IMR-90 (cell line): ENCODE data around the gene C14orf180. TPM values are rescaled to one million over a fixed set of nuclear protein-coding genes. Genes with fewer than 3 reads are reported as not detected.
"Not testable (repeated sequence)": the region's sequence is repeated elsewhere in the genome, so short reads cannot be mapped to it uniquely, and the experiment has no call there.

ENCODE experiments used
- ATAC-seq: fragments of 200-7000 bp; cut with Tn5 transposase; 2 replicates; pipeline ENCODE4 v1.9.1; 2020; ENCODE audit warnings: low read depth, mild to moderate bottlenecking, moderate library complexity
- BruUV-seq: library from RNA; stranded (reverse); fragments of 400-500 nt; replicated peaks from 2 replicates; lab custom pipeline; 2021; lab: Mats Ljungman, UMichigan
- CTCF ChIA-PET: fragments of 300-600 bp; formaldehyde crosslinking; extraction: SDS; loops from one replicate; lab custom pipeline; 2021; ENCODE audit warnings: antibody characterized with exemption; lab: Yijun Ruan, JAX
- POLR2A ChIA-PET: fragments of 300-600 bp; sonication (Branson Sonifier 250); formaldehyde crosslinking; loops from one replicate; lab custom pipeline; 2022; ENCODE audit warnings: antibody characterized with exemption; ENCODE audit not compliant: unreplicated experiment; lab: Charles Lee
- DNase-seq: peaks from one replicate; pipeline ENCODE4 v3.0.0; 2013
- H2AFZ ChIP-seq: replicated peaks from 2 replicates; pipeline ENCODE3; 2013; ENCODE audit warnings: low read length, mild to moderate bottlenecking; ENCODE audit not compliant: poor library complexity
- H2AK5ac ChIP-seq: 2 replicates; pipeline ENCODE4 v1.6.1; 2013; ENCODE audit warnings: low read depth, low read length, inconsistent platforms
- H2AK9ac ChIP-seq: replicated peaks from 2 replicates; pipeline ENCODE3; 2013; ENCODE audit warnings: mild to moderate bottlenecking, low read depth, low read length, moderate library complexity; ENCODE audit not compliant: poor library complexity
- H2BK120ac ChIP-seq: 2 replicates; pipeline ENCODE4 v1.6.1; 2013; ENCODE audit warnings: low read depth, low read length, inconsistent platforms
- H2BK15ac ChIP-seq: 3 replicates; pipeline ENCODE4 v1.6.1; 2013; ENCODE audit warnings: low read depth, low read length, inconsistent platforms
- H2BK20ac ChIP-seq: 2 replicates; pipeline ENCODE4 v1.6.1; 2013; ENCODE audit warnings: low read depth, mild to moderate bottlenecking, inconsistent platforms, low read length, moderate library complexity
- H2BK5ac ChIP-seq: 2 replicates; pipeline ENCODE4 v1.6.1; 2013; ENCODE audit warnings: mild to moderate bottlenecking, low read depth, low read length, inconsistent platforms; ENCODE audit not compliant: poor library complexity, severe bottlenecking
- H3K14ac ChIP-seq: replicated peaks from 2 replicates; pipeline ENCODE4 v1.6.1; 2013; ENCODE audit warnings: low read depth, low read length, inconsistent platforms
- H3K18ac ChIP-seq: 2 replicates; pipeline ENCODE4 v1.6.1; 2013; ENCODE audit warnings: low read depth, low read length, control low read depth
- H3K23ac ChIP-seq: 2 replicates; pipeline ENCODE4 v1.6.1; 2013; ENCODE audit warnings: low read depth, low read length, inconsistent platforms
- H3K27ac ChIP-seq: 2 replicates; pipeline ENCODE4 v1.5.1; 2013; ENCODE audit warnings: mild to moderate bottlenecking, control low read depth, low read length; ENCODE audit not compliant: insufficient read depth
- H3K27me3 ChIP-seq: 2 replicates; pipeline ENCODE4 v1.6.1; 2013; ENCODE audit warnings: low read length; ENCODE audit not compliant: control insufficient read depth, insufficient read depth
- H3K36me3 ChIP-seq: 2 replicates; pipeline ENCODE4 v1.6.1; 2013; ENCODE audit warnings: low read length, mixed read lengths; ENCODE audit not compliant: control insufficient read depth, insufficient read depth
- H3K4ac ChIP-seq: 2 replicates; pipeline ENCODE4 v1.6.1; 2013; ENCODE audit warnings: low read depth, low read length, inconsistent platforms
- H3K4me1 ChIP-seq: 2 replicates; pipeline ENCODE4 v1.6.1; 2013; ENCODE audit warnings: low read length, mixed read lengths; ENCODE audit not compliant: control insufficient read depth, insufficient read depth
- H3K4me2 ChIP-seq: 2 replicates; pipeline ENCODE4 v1.6.1; 2013; ENCODE audit warnings: low read depth, mild to moderate bottlenecking, control low read depth, low read length, moderate library complexity
- H3K4me3 ChIP-seq: 2 replicates; pipeline ENCODE4 v1.5.1; 2013; ENCODE audit warnings: low read depth, mild to moderate bottlenecking, control low read depth, low read length, moderate library complexity; ENCODE audit not compliant: insufficient read depth
- H3K56ac ChIP-seq: 2 replicates; pipeline ENCODE4 v1.6.1; 2013; ENCODE audit warnings: low read length, inconsistent platforms; ENCODE audit not compliant: insufficient read depth; ENCODE audit errors: extremely low read depth
- H3K79me1 ChIP-seq, 2 experiments: 2 replicates each; pipeline ENCODE4 v1.6.1; 2013; ENCODE audit warnings: low read length in 2 of 2, inconsistent platforms in 1 of 2, low read depth in 1 of 2
- H3K9ac ChIP-seq: 2 replicates; pipeline ENCODE4 v1.6.1; 2013; ENCODE audit warnings: low read depth, low read length, control low read depth
- H3K9me1 ChIP-seq: 2 replicates; pipeline ENCODE4 v1.6.1; 2013; ENCODE audit warnings: low read length, inconsistent platforms; ENCODE audit not compliant: insufficient read depth
- H3K9me3 ChIP-seq: 2 replicates; pipeline ENCODE4 v1.6.1; 2013; ENCODE audit warnings: low read length; ENCODE audit not compliant: control insufficient read depth, insufficient read depth
- H4K20me1 ChIP-seq: 2 replicates; pipeline ENCODE4 v1.6.1; 2013; ENCODE audit warnings: low read length, inconsistent platforms; ENCODE audit not compliant: insufficient read depth
- H4K5ac ChIP-seq: 2 replicates; pipeline ENCODE4 v1.6.1; 2013; ENCODE audit warnings: mild to moderate bottlenecking, low read depth, low read length, control low read depth
- H4K8ac ChIP-seq, 2 experiments: 2 replicates each; pipeline ENCODE4 v1.6.1; 2013; ENCODE audit warnings: low read depth in 2 of 2, low read length in 2 of 2, control low read depth in 1 of 2, inconsistent platforms in 1 of 2
- H4K91ac ChIP-seq: 2 replicates; pipeline ENCODE4 v1.6.1; 2013; ENCODE audit warnings: low read depth, low read length, inconsistent platforms; ENCODE audit not compliant: insufficient read depth
- WGBS, 2 experiments: methylation state at CpG; one replicate each; pipeline versions ENCODE4 v1.1.5 to v1.1.7; 2013; ENCODE audit warnings: missing lambda C conversion rate in 2 of 2; ENCODE audit not compliant: insufficient read length in 1 of 2; ENCODE audit errors: extremely low coverage in 2 of 2; 5-methylcytosine and 5-hydroxymethylcytosine counted together
- dilution Hi-C: fragments of 300-500 bp; cut with HindIII; formaldehyde crosslinking; loops from one replicate; pipeline ENCODE4 v1.14.3; 2018; ENCODE audit warnings: low sequenced_read_pairs; ENCODE audit not compliant: unreplicated experiment
- in situ Hi-C: fragments of 300-500 bp; cut with MboI; formaldehyde crosslinking; loops from 3 replicates; pipeline ENCODE4 v1.14.3; 2019; ENCODE audit warnings: low sequenced_read_pairs, inconsistent platforms, mixed read lengths
- intact Hi-C: fragments of 100-400 bp; cut with micrococcal nuclease; formaldehyde crosslinking; loops from 2 replicates; pipeline ENCODE4 v1.10.0; 2022
- polyA plus RNA-seq, 3 experiments: library from polyadenylated mRNA; depleted of rRNA; stranded (reverse); fragments of >200 nt; gene quantifications; 2 replicates each; pipeline ENCODE4 v1.2.3, GENCODE V29; 2012; ENCODE audit warnings: low replicate concordance in 1 of 3
- total RNA-seq: library from RNA; depleted of rRNA; stranded (reverse); fragments of >200 nt; gene quantifications from 2 replicates; pipeline ENCODE4 v1.2.3, GENCODE V29; 2012

The C14orf180 gene
- total and polyA plus RNA-seq, 2 of the 4 experiments (the other 2 are of a cell fraction), result not detected

DNA sequence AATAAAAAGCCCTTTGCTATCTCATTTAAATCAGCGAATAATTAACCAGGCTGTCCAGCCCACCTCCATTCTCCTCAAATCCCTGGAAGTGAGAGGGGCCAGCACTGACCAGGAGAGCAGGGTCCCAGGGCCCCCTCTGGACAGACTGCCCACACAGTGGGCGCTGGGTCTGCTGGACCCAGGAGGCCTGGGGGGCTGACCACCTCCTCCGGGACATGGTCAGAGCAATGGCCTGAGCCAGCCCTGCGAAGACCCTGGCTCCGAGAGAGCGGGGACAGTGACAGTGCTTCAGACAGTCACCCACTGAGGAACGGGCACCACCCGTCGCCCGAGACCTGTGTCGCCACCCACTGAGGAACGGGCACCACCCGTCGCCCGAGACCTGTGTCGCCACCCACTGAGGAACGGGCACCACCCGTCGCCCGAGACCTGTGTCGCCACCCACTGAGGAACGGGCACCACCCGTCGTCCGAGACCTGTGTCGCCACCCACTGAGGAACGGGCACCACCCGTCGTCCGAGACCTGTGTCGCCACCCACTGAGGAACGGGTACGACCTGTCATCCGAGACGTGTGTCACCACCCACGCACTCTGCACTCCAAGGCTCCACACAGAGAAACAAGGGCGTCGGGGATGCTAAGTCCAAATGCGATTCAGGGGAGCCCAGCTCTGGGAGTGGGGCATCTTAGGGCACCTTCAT lies 57.4 kb downstream of the C14orf180 start:
- H3K9me1 ChIP-seq, intact Hi-C loops, H3K18ac ChIP-seq, H3K9ac ChIP-seq, H4K8ac ChIP-seq, H3K56ac ChIP-seq, H2AK9ac ChIP-seq, H2BK15ac ChIP-seq, BruUV-seq, H3K4me2 ChIP-seq, H3K36me3 ChIP-seq, H3K79me1 ChIP-seq, CTCF ChIA-PET, H4K20me1 ChIP-seq, H2BK120ac ChIP-seq, DNase-seq, H3K23ac ChIP-seq, ATAC-seq, H2BK20ac ChIP-seq, POLR2A ChIA-PET, dilution Hi-C loops, H3K4me3 ChIP-seq, H2AFZ ChIP-seq, H3K4me1 ChIP-seq, H3K14ac ChIP-seq, H4K91ac ChIP-seq, H2AK5ac ChIP-seq, H3K9me3 ChIP-seq, H3K27ac ChIP-seq, H2BK5ac ChIP-seq, H4K5ac ChIP-seq, H3K4ac ChIP-seq: not testable (repeated sequence)
- WGBS, 2 experiments, result 86% methylated on average over 10 of the region's 39 CpGs; no CpG with 5 or more reads in 1 of the 2 experiments
- in situ Hi-C loops, result loop anchor here (25.0 kb wide), 1 partner anchor 550 kb away; the partner anchor contains the start of gene ASPG
- peaks cover 18% of the 10 kb centered on the region for H3K27me3 ChIP-seq
